ENCODE results near the gene NHS. TPM values are rescaled to one million over a fixed set of nuclear protein-coding genes. Genes with fewer than 3 reads are reported as not detected.

Gene NHS
- total RNA-seq, 4 donors from 2014 or later: 5.0 to 8.7 (median 6.2) TPM

DNA sequence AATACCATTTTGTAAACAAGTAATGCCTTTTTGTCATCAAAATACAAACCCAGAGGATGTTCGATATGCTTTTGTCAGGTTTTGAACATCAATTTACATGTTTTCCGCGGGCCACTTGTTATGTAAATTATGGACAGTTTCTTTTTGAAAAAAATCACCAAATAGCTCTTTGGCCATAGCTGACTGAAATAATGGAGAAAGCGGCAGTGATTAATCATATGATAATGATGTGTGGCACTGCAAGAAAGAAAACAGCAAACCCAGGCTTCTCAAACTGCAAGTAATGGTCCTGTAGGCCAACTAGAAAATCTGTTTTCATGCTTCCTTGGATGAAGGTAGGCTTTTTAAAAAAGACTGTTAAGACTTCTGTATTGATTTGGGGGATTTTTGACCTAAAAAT is 346.7 kb downstream of the NHS start:
- TF ChIP-seq POLR2A (IDR thresholded peaks at IDR 0.05; ENCODE audit: low read depth) (no peak), EP300 (IDR thresholded peaks at IDR 0.05) (no peak), POLR2AphosphoS5 (IDR thresholded peaks at IDR 0.05) (no peak)
- TF ChIP-seq, protein P1, sequence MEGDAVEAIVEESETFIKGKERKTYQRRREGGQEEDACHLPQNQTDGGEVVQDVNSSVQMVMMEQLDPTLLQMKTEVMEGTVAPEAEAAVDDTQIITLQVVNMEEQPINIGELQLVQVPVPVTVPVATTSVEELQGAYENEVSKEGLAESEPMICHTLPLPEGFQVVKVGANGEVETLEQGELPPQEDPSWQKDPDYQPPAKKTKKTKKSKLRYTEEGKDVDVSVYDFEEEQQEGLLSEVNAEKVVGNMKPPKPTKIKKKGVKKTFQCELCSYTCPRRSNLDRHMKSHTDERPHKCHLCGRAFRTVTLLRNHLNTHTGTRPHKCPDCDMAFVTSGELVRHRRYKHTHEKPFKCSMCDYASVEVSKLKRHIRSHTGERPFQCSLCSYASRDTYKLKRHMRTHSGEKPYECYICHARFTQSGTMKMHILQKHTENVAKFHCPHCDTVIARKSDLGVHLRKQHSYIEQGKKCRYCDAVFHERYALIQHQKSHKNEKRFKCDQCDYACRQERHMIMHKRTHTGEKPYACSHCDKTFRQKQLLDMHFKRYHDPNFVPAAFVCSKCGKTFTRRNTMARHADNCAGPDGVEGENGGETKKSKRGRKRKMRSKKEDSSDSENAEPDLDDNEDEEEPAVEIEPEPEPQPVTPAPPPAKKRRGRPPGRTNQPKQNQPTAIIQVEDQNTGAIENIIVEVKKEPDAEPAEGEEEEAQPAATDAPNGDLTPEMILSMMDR (IDR thresholded peaks at IDR 0.05): no peak
- peaks cover 0 to 2% (median 0%) of the 10 kb centered on the region in 4 donors for H3K4me1 ChIP-seq
- no peaks in the 10 kb centered on the region for H3K9me3 ChIP-seq
- peaks cover 0 to 15% (median 3%) of the 10 kb centered on the region in 4 donors for H3K36me3 ChIP-seq
- no peaks in the 10 kb centered on the region for H3K27me3 ChIP-seq
- intact Hi-C loops (cut with DNase I): no loop called here
- H3K27ac ChIP-seq (replicated peaks in 1 of 4): no peak overlapping the region
- H3K4me3 ChIP-seq: no peak overlapping the region
- DNase-seq (ENCODE audit: extremely low spot score): no peak
- WGBS: 63% methylated on average over 4 of the region's 4 CpGs

DNA sequence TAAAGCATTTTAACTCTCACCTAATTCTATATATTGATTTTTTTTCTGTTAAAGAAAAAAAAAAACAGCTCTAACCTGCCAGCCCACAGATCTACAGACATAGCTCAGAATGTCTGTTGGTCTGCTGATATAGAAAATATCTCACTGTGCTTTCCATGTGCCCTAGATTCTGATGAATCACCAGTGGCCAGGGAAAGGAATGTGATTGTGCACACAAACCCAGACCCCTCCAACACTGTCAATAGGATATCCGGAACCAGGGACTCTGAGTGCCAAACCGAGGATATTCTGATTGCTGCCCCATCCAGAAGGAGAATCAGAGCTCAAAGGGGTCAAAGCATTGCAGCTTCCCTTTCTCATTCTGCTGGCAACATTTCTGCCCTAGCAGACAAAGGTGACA is 350.2 kb downstream of the NHS start:
- WGBS: 68% methylated on average over 2 of the region's 2 CpGs

GRCh38 chrX:17732138-17732783 is 357.3 kb downstream of the NHS start:
- no peaks in the 10 kb centered on the region for H3K9me3 ChIP-seq
- TF ChIP-seq EP300 (IDR thresholded peaks at IDR 0.05) (no peak), POLR2AphosphoS5 (IDR thresholded peaks at IDR 0.05) (no peak), POLR2A (IDR thresholded peaks at IDR 0.05; ENCODE audit: low read depth) (no peak)
- TF ChIP-seq, protein P1 (IDR thresholded peaks at IDR 0.05): no peak
- intact Hi-C loops (cut with DNase I): no loop called here
- no peak for DNase-seq (ENCODE audit: extremely low spot score)
- 86% methylated on average over 16 of the region's 16 CpGs for WGBS
- no peaks in the 10 kb centered on the region for H3K27me3 ChIP-seq
- H3K27ac ChIP-seq (replicated peaks in 1 of 4): no peak overlapping the region
- peaks cover 0 to 13% (median 0%) of the 10 kb centered on the region in 4 donors for H3K36me3 ChIP-seq
- H3K4me1 ChIP-seq: peaks cover 0 to 8% (median 3%) of the 10 kb centered on the region in 4 donors
- no peak overlapping the region for H3K4me3 ChIP-seq

More for the DNA sequence above, 350.2 kb downstream of the NHS start:
- Histone ChIP-seq H3K27me3 (no peaks in the 10 kb centered on the region), H3K27ac (replicated peaks in 1 of 4) (no peak overlapping the region), H3K9me3 (no peaks in the 10 kb centered on the region), H3K36me3 (peaks cover 0 to 20% (median 3%) of the 10 kb centered on the region in 4 donors), H3K4me3 (no peak overlapping the region), H3K4me1 (peaks cover 0 to 2% (median 0%) of the 10 kb centered on the region in 4 donors)
- no peak for DNase-seq (ENCODE audit: extremely low spot score)
- intact Hi-C loops (cut with DNase I): no loop called here
- no peak for TF ChIP-seq POLR2A (IDR thresholded peaks at IDR 0.05; ENCODE audit: low read depth)
- no peak for TF ChIP-seq EP300 (IDR thresholded peaks at IDR 0.05)
- no peak for TF ChIP-seq POLR2AphosphoS5 (IDR thresholded peaks at IDR 0.05)
- TF ChIP-seq, protein P1 (IDR thresholded peaks at IDR 0.05): no peak

DNA sequence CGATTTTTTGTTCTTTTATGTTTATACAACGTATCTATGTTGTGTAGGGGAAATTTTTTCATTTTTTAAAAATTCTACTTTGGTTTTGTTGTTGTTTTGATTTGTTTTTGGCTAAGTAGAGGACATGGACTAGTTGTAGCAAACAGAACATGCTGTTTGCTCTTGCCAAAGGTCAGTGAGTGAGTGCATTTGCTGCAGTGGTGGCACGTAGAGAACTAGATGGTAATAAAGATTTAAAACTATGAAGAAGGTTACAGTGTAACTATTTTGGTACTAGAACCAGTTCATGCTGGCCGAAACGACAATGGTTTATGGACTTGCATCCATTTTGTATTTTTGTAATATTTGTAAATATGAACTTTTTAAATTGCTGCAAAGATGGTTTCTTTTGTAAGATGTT is 360.4 kb downstream of the NHS start:
- Histone ChIP-seq H3K27me3 (no peaks in the 10 kb centered on the region), H3K9me3 (no peaks in the 10 kb centered on the region), H3K36me3 (peaks cover 0 to 9% (median 0%) of the 10 kb centered on the region in 4 donors), H3K27ac (replicated peaks in 1 of 4) (peak overlapping the region in 3 of 4 donors; percentile 77 to 95 (median 94)), H3K4me1 (peaks cover 0 to 18% (median 8%) of the 10 kb centered on the region in 4 donors), H3K4me3 (no peak overlapping the region)
- TF ChIP-seq POLR2A (IDR thresholded peaks at IDR 0.05; ENCODE audit: low read depth): no peak
- no peak for TF ChIP-seq POLR2AphosphoS5 (IDR thresholded peaks at IDR 0.05)
- TF ChIP-seq, protein P1 (IDR thresholded peaks at IDR 0.05): no peak
- TF ChIP-seq EP300 (IDR thresholded peaks at IDR 0.05): no peak
- WGBS: 59% methylated on average over 5 of the region's 5 CpGs
- no peak for DNase-seq (ENCODE audit: extremely low spot score)
- intact Hi-C loops (cut with DNase I): no loop called here

Data from esophagus muscularis mucosa (tissue), 4 donors.